ENCODE data around the gene SGPP1.
"Not testable (repeated sequence)": the region's sequence is repeated elsewhere in the genome, so short reads cannot be mapped to it uniquely, and the experiment has no call there.

SGPP1 gene

GRCh38 chr14:63636094-63636635, 91.7 kb downstream of the SGPP1 start:
- DNase-seq (ENCODE audit: low read depth): not testable (repeated sequence)

Measured in stimulated activated CD8-positive, alpha-beta memory T cell treated with anti-CD3 and anti-CD28 coated beads, Interleukin-7, amount 100 ng/mL, for 24 hours (primary cell).